Measurements from ENCODE around the gene UBE2E2. TPM values are rescaled to one million over a fixed set of nuclear protein-coding genes. Genes with fewer than 3 reads are reported as not detected.

The UBE2E2 gene
- total and polyA plus RNA-seq, 2 of the 13 experiments (the other 11 are each of a cell fraction or from before 2014, with no cell fraction given): 0.77 to 1.5 TPM

DNA sequence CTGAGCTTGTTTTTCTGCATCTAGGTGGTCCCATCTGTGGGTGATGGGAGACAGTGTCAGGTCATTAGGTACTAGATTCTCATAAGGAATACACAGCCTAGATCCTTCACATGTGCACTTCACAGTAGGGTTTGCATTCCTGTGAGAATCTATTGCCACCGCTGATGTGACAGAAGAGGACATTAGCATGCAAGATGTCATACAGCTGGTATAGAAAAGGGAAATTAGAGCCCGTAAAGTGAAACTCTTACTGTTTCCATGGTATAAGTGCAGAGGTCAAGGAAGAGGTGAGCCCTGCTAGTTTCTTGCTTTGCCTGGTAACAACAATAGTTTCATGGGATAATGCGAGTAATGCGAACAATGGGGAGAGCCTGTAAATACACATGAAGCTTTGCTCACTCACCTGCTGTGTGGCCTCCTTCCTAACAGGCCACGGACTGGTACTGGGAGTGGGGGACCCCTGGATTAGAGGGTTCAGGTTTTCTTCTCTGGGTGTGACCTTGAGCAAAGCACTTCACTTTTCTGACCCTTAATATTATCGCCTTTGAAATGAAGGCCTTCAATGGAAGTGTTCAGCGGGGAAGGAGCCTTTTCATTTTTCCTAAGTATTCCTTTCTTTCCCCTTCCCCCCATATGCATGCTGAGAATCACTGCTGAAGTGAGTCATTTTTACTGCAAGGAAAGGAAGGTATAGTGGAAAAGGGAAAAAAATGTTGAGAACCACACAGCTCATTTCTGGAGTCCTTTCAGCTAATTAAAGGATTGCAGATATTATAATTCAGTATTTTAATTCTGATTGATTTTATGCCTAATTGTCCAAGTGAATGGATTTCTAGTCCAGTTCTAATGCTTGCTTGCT is 286.4 kb downstream of the UBE2E2 start (continued):
- TF ChIP-seq AHDC1 (CRISPR knock-in tag; IDR thresholded peaks at IDR 0.05; ENCODE audit: borderline replicate concordance) (no peak), POGK (CRISPR knock-in tag; conservative IDR thresholded peaks at IDR 0.05) (no peak), XBP1 (CRISPR knock-in tag; IDR thresholded peaks at IDR 0.05) (no peak), SP5 (CRISPR knock-in tag; IDR thresholded peaks at IDR 0.05; ENCODE audit: borderline replicate concordance, low read depth) (no peak), THAP11 (CRISPR knock-in tag; IDR thresholded peaks at IDR 0.05) (no peak), ZNF558 (CRISPR knock-in tag; IDR thresholded peaks at IDR 0.05; ENCODE audit: borderline replicate concordance) (no peak)

Measured in HepG2 (cell line).